WTC11 (cell line): ENCODE data around the gene ELOB.

Experiments used
- ELF4 ChIP-seq: sonication (generic); formaldehyde crosslinking; IDR thresholded peaks from 2 replicates; pipeline ENCODE4 v1.8.1; 2022; ENCODE audit warnings: low read depth, mild to moderate bottlenecking, moderate library complexity, missing genetic modification reagents
- ESRRA ChIP-seq: sonication (generic); formaldehyde crosslinking; IDR thresholded peaks from 2 replicates; pipeline ENCODE4 v1.8.1; 2022; ENCODE audit warnings: mild to moderate bottlenecking, missing genetic modification reagents, borderline replicate concordance
- HMGA2 ChIP-seq: fragments of 250-450 bp; sonication (Bioruptor Pico); IDR thresholded peaks from 2 replicates; pipeline ENCODE4 v1.4.0; 2021; ENCODE audit warnings: mild to moderate bottlenecking, moderate library complexity
- SP1 ChIP-seq: sonication (generic); formaldehyde crosslinking; conservative IDR thresholded peaks from 2 replicates; pipeline ENCODE4 v1.8.1; 2022; ENCODE audit warnings: missing genetic modification reagents
- TF ChIP-seq, protein P1 (sequence below): fragments of 200-600 bp; IDR thresholded peaks from 2 replicates; pipeline ENCODE4 v1.8.0; 2022; ENCODE audit warnings: antibody characterized with exemption
- TF ChIP-seq, protein P2 (sequence below): sonication (generic); formaldehyde crosslinking; IDR thresholded peaks from 2 replicates; pipeline ENCODE4 v1.8.1; 2023; ENCODE audit warnings: mild to moderate bottlenecking, missing genetic modification reagents
- TF ChIP-seq, protein P3 (sequence below): sonication (generic); formaldehyde crosslinking; IDR thresholded peaks from 2 replicates; pipeline ENCODE4 v1.8.0; 2022; ENCODE audit warnings: mild to moderate bottlenecking, missing genetic modification reagents

- TF ChIP-seq, protein P1, sequence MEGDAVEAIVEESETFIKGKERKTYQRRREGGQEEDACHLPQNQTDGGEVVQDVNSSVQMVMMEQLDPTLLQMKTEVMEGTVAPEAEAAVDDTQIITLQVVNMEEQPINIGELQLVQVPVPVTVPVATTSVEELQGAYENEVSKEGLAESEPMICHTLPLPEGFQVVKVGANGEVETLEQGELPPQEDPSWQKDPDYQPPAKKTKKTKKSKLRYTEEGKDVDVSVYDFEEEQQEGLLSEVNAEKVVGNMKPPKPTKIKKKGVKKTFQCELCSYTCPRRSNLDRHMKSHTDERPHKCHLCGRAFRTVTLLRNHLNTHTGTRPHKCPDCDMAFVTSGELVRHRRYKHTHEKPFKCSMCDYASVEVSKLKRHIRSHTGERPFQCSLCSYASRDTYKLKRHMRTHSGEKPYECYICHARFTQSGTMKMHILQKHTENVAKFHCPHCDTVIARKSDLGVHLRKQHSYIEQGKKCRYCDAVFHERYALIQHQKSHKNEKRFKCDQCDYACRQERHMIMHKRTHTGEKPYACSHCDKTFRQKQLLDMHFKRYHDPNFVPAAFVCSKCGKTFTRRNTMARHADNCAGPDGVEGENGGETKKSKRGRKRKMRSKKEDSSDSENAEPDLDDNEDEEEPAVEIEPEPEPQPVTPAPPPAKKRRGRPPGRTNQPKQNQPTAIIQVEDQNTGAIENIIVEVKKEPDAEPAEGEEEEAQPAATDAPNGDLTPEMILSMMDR = no peak
- TF ChIP-seq, protein P2, sequence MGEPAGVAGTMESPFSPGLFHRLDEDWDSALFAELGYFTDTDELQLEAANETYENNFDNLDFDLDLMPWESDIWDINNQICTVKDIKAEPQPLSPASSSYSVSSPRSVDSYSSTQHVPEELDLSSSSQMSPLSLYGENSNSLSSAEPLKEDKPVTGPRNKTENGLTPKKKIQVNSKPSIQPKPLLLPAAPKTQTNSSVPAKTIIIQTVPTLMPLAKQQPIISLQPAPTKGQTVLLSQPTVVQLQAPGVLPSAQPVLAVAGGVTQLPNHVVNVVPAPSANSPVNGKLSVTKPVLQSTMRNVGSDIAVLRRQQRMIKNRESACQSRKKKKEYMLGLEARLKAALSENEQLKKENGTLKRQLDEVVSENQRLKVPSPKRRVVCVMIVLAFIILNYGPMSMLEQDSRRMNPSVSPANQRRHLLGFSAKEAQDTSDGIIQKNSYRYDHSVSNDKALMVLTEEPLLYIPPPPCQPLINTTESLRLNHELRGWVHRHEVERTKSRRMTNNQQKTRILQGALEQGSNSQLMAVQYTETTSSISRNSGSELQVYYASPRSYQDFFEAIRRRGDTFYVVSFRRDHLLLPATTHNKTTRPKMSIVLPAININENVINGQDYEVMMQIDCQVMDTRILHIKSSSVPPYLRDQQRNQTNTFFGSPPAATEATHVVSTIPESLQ = no peak
- no peak for TF ChIP-seq ESRRA (CRISPR knock-in tag)
- TF ChIP-seq HMGA2 (CRISPR knock-in tag) = no peak
- TF ChIP-seq SP1 = no peak
- no peak for TF ChIP-seq ELF4 (CRISPR knock-in tag)
- TF ChIP-seq, protein P3, sequence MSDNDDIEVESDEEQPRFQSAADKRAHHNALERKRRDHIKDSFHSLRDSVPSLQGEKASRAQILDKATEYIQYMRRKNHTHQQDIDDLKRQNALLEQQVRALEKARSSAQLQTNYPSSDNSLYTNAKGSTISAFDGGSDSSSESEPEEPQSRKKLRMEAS (CRISPR knock-in tag) = no peak
Observed at GRCh38 chr16:2799205-2799858, 22.3 kb upstream of the ELOB start.
